Measurements from ENCODE around the gene COL15A1.

- TF ChIP-seq CTCF (IDR thresholded peaks at IDR 0.05) (no peak), EP300 (IDR thresholded peaks at IDR 0.05; ENCODE audit: low read depth) (no peak), POLR2A (IDR thresholded peaks at IDR 0.05) (no peak), POLR2AphosphoS5 (IDR thresholded peaks at IDR 0.05) (no peak)
Observed at GRCh38 chr9:98905015-98905414, 38.7 kb upstream of the COL15A1 start.

Data from transverse colon (tissue), 4 donors.